Neutrophil (primary cell): ENCODE data around the gene SSBP3.

Experiments used
- H3K27ac ChIP-seq: fragments of 200-600 bp; sonication (generic); 2 replicates; pipeline ENCODE4 v1.5.1; 2016; ENCODE audit warnings: mild to moderate bottlenecking, moderate library complexity
- H3K27me3 ChIP-seq: fragments of 200-600 bp; sonication (generic); 2 replicates; pipeline ENCODE4 v1.6.0; 2016; ENCODE audit warnings: mild to moderate bottlenecking
- H3K36me3 ChIP-seq: fragments of 200-600 bp; sonication (generic); 2 replicates; pipeline ENCODE4 v1.5.1; 2017
- H3K4me1 ChIP-seq, 2 experiments: fragments of 200-600 bp in 1 of 2; sonication (generic) in 1 of 2; 1 replicate in 1 of 2; 2 replicates in 1 of 2; pipeline versions ENCODE4 v1.5.1 to v1.6.1; 2013 to 2016; ENCODE audit warnings: low read depth in 1 of 2, low read length in 1 of 2, mild to moderate bottlenecking in 1 of 2, moderate library complexity in 1 of 2; ENCODE audit not compliant: control insufficient read depth in 1 of 2, insufficient read depth in 1 of 2
- H3K4me3 ChIP-seq, 2 experiments: fragments of 200-600 bp in 1 of 2; sonication (generic) in 1 of 2; 1 replicate in 1 of 2; 2 replicates in 1 of 2; pipeline ENCODE4 v1.5.1; 2013 to 2016; ENCODE audit warnings: low read depth in 1 of 2, low read length in 1 of 2, mild to moderate bottlenecking in 1 of 2, moderate library complexity in 1 of 2
- H3K9me3 ChIP-seq: fragments of 200-600 bp; sonication (generic); 2 replicates; pipeline ENCODE4 v1.5.1; 2016
- TF ChIP-seq, protein P1 (sequence below): fragments of 200-600 bp; sonication (generic); IDR thresholded peaks from 2 replicates; pipeline ENCODE4 v1.5.1; 2016; ENCODE audit warnings: antibody characterized with exemption

Gene SSBP3

DNA sequence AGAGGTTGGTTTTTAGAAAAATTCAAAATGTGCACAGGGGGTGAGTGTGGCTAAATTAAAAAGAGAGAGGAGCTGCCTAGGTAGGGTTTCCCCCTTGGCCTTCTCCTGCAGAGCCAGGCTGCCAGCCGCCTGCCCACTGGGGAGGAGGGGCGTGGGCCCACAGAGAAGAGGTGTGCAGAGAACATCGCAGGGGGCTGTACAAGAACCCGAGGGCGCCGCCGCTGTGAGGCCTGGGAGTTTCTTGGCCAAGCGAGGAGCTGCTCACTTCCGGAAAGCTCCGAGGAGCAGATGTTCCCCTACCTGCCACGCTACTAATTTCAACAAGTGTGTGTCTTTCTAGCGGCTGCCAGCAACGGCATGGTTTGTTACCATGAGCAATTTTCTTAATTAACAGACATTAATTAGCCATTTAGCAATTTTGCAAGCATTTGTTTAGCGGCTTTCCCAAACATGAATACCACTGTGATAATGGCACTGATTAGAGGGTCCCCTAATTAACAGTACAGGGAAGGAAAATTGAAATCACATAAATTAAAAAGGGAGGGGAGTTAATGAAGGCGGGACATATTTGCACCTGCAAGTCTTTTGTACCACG, 146.6 kb downstream of the SSBP3 start:
- Histone ChIP-seq H3K4me1 (no peaks in the 10 kb centered on the region), H3K4me3 (no peak overlapping the region), H3K9me3 (no peaks in the 10 kb centered on the region), H3K27me3 (no peaks in the 10 kb centered on the region), H3K27ac (no peak overlapping the region), H3K36me3 (no peaks in the 10 kb centered on the region)
- TF ChIP-seq, protein P1, sequence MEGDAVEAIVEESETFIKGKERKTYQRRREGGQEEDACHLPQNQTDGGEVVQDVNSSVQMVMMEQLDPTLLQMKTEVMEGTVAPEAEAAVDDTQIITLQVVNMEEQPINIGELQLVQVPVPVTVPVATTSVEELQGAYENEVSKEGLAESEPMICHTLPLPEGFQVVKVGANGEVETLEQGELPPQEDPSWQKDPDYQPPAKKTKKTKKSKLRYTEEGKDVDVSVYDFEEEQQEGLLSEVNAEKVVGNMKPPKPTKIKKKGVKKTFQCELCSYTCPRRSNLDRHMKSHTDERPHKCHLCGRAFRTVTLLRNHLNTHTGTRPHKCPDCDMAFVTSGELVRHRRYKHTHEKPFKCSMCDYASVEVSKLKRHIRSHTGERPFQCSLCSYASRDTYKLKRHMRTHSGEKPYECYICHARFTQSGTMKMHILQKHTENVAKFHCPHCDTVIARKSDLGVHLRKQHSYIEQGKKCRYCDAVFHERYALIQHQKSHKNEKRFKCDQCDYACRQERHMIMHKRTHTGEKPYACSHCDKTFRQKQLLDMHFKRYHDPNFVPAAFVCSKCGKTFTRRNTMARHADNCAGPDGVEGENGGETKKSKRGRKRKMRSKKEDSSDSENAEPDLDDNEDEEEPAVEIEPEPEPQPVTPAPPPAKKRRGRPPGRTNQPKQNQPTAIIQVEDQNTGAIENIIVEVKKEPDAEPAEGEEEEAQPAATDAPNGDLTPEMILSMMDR = no peak

DNA sequence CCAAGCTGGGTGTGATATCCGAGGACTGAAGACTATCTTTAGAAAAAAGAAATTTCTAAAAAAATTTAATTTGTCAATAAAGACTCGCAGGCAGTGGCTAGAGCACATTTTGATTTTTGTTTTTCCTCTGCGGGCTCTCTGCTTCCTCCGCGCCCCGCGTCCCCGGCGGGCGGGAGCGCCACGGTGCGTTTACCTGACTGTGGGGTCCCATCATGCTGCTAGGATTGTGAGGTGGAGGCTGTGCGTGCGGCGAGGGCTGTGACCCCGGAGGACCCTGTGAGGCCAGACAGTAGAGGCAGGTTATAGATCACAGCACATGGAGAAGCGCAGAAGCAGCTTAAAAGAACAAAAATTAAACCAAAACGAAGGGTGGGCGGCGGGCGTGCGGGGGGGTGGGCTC, 148.3 kb downstream of the SSBP3 start:
- Histone ChIP-seq H3K4me3 (no peak overlapping the region), H3K36me3 (no peaks in the 10 kb centered on the region), H3K4me1 (no peaks in the 10 kb centered on the region), H3K27me3 (no peaks in the 10 kb centered on the region), H3K27ac (no peak overlapping the region), H3K9me3 (no peaks in the 10 kb centered on the region)
- TF ChIP-seq, protein P1 = no peak

DNA sequence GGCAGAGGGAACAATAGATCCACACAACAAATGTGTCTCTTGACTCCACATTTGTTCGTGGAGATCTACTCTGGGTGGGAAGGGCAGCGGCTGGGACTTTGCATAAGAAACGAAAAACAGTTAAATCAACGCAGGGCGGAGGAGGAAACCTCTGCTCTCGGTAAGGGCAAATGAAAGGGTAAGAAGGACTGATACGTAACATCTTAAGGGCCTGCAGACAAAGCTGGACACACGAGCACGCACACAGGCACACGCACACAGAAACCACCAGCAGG, 148.9 kb downstream of the SSBP3 start:
- Histone ChIP-seq H3K36me3 (no peaks in the 10 kb centered on the region), H3K4me3 (no peak overlapping the region), H3K9me3 (no peaks in the 10 kb centered on the region), H3K4me1 (no peaks in the 10 kb centered on the region), H3K27me3 (no peaks in the 10 kb centered on the region), H3K27ac (no peak overlapping the region)
- TF ChIP-seq, protein P1 = no peak

DNA sequence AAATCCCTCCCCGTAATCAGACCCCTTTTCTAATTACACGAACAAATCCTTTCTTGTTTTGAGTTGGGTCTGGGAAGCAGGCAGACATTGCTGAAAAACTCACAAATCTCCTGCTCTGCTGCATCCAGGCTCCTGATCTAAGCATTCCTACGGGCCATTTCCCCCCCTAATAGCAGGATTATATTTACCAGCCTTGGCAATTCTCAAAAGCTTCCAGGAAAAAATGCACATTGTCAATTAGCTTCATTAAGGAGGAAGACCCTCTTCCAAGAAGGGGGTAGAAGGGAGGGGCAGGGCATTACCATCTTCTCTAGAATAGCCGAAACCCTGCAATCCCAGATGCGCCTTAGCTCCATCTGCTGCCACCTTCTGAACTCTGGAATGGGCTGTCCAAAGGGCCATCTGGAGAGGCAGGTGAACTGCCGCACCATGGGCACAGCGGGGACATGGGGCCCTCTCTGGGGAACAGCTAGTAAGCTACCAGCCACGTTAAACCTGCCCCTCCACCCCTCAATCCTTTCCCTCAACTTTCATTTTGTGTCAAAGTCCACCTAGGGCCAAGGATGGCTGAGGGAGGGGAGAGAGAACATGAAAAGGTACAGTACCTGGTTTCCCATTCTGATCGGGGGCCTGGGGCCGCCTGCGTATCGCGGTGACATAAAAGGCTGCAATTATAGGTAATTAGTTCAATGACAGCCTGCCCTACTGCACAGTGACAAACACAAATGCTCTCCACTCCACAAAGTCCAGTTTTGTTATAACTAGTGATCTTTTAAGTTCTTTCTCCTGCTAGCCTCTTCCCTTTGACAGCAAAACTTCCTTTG, 149.5 kb downstream of the SSBP3 start:
- TF ChIP-seq, protein P1 = no peak
- no peaks in the 10 kb centered on the region for H3K27me3 ChIP-seq
- H3K4me1 ChIP-seq = no peaks in the 10 kb centered on the region
- no peak overlapping the region for H3K4me3 ChIP-seq
- no peaks in the 10 kb centered on the region for H3K36me3 ChIP-seq
- no peak overlapping the region for H3K27ac ChIP-seq
- no peaks in the 10 kb centered on the region for H3K9me3 ChIP-seq

DNA sequence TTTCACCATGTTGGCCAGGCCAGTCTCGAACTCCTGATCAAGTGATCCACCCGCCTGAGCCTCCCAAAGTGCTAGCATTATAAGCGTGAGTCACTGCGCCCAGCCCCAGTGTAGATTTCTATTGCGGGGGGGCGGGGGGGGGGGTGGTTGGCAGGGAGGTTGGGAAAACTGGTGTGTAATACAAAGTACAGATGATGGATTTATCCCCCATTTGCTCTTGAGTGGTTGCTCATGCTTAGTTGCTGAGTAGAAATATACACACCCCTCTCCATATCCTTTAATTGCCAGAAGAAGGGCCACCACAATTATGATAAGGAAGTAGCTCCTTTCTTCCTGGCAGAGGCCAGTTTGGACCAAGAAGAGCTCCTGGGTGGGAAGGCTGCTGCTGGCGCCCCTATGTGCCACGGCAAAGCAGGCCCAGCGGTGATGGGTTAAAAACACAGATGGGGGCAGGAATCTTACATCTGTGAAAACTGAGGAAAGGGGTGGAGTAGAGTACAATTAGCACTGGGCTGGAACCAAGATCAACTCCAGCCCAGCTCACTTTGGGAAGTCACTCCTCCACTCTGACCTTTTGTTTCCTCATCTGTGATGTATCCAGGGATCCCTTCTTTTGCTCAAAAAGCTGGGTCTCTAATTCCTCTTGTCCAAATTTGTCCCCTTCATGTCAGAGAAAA, 151.0 kb downstream of the SSBP3 start:
- Histone ChIP-seq H3K9me3 (no peaks in the 10 kb centered on the region), H3K4me3 (no peak overlapping the region), H3K36me3 (no peaks in the 10 kb centered on the region), H3K27me3 (no peaks in the 10 kb centered on the region), H3K27ac (no peak overlapping the region), H3K4me1 (no peaks in the 10 kb centered on the region)
- TF ChIP-seq, protein P1 = no peak
